Activated CD8-positive, alpha-beta memory T cell treated with anti-CD3 and anti-CD28 coated beads for 36 hours (primary cell): ENCODE results near the gene MAG. TPM values are rescaled to one million over a fixed set of nuclear protein-coding genes. Genes with fewer than 3 reads are reported as not detected.
"Not testable (repeated sequence)": the region's sequence is repeated elsewhere in the genome, so short reads cannot be mapped to it uniquely, and the experiment has no call there.

Source experiments
- CTCF ChIA-PET: fragments of 350-600 bp; sonication (Branson Sonifier 250); formaldehyde crosslinking; loops from one replicate; lab custom pipeline; 2021; ENCODE audit warnings: antibody characterized with exemption; lab: Charles Lee
- POLR2A ChIA-PET: fragments of 350-600 bp; sonication (Branson Sonifier 250); formaldehyde crosslinking; loops from one replicate; lab custom pipeline; 2021; ENCODE audit warnings: antibody characterized with exemption; lab: Charles Lee
- total RNA-seq, 2 experiments: library from RNA; stranded (reverse); gene quantifications; one replicate each; pipeline ENCODE4 v1.2.3, GENCODE V29; 2021

The MAG gene
- total RNA-seq, 2 experiments from 2014 or later: not detected

- ChIA-PET POLR2A (no interaction called here), CTCF (interaction anchor here (1.6 kb wide), 1 partner anchor 119 kb away, joined by 4 read pairs; no protein-coding TSS in a partner anchor)
These were observed 57.9 kb downstream of the MAG start for GRCh38 chr19:35349614-35350521.

GRCh38 chr19:35350591-35350990 is 58.6 kb downstream of the MAG start:
- POLR2A ChIA-PET: no interaction called here
- CTCF ChIA-PET: interaction anchor here (0.9 to 1.6 kb wide), 2 partner anchors 117 to 119 kb away, joined by 3 to 4 read pairs; no protein-coding TSS in a partner anchor

GRCh38 chr19:35351411-35352176 is 59.6 kb downstream of the MAG start:
- ChIA-PET CTCF (interaction anchor here (0.5 to 3.3 kb wide), 5 partner anchors 116 to 230 kb away, joined by 3 to 21 read pairs (median 4); no protein-coding TSS in a partner anchor), POLR2A (no interaction called here)

DNA sequence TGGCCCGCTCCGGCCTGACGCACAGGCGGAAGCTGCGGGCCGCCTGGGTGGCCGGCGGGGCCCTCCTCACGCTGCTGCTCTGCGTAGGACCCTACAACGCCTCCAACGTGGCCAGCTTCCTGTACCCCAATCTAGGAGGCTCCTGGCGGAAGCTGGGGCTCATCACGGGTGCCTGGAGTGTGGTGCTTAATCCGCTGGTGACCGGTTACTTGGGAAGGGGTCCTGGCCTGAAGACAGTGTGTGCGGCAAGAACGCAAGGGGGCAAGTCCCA is 60.2 kb downstream of the MAG start:
- ChIA-PET POLR2A (no interaction called here), CTCF (interaction anchor here (0.5 to 3.3 kb wide), 7 partner anchors 10 to 230 kb away, joined by 3 to 21 read pairs (median 6); no protein-coding TSS in a partner anchor)

- ChIA-PET CTCF (interaction anchor here (0.6 to 3.3 kb wide), 17 partner anchors 9 to 652 kb away, joined by 3 to 21 read pairs (median 4); no protein-coding TSS in a partner anchor), POLR2A (no interaction called here)
These were observed 60.7 kb downstream of the MAG start for GRCh38 chr19:35352448-35353304.

- CTCF ChIA-PET: interaction anchor here (0.6 to 3.3 kb wide), 17 partner anchors 8 to 651 kb away, joined by 3 to 21 read pairs (median 4); no protein-coding TSS in a partner anchor
- POLR2A ChIA-PET: no interaction called here
These were observed 61.7 kb downstream of the MAG start for GRCh38 chr19:35353635-35354034.

- POLR2A ChIA-PET: no interaction called here
- CTCF ChIA-PET: interaction anchor here (0.7 to 2.3 kb wide), 3 partner anchors 114 to 141 kb away, joined by 3 to 8 read pairs (median 4); no protein-coding TSS in a partner anchor
These were observed 62.9 kb downstream of the MAG start for GRCh38 chr19:35354898-35355297.

DNA sequence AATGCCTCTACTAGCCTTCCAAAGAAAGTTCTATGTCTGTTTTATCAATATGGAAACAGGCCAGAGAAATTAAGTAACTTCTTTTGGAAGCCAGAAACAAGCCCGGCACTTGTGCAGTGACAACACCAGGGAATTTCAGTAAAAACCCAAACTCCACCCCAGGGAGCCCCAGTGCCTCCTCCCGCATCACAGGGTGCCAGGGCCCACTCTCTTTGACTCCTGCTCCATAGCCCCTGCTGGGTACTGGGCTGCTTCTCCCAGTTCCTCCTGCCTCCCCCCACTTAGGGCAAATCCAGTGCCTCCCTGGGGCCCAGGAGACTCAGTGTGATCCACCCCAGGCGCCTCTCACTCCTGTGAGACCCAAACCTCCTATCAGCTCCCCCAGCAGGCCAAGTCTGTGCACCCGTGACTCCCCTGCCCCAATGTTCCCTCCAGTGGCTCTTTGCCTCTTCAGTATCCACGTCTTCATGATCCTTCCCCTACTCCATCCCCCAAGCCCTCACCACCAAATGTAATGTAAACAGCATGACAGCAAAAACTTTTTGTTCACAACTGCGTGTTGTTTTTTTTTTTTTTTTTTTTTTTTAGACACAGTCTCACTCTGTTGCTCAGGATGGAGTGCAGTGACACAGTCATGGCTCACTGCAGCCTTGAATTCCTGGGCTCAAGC is 64.0 kb downstream of the MAG start:
- ChIA-PET POLR2A (no interaction called here), CTCF (interaction anchor here (0.6 to 2.3 kb wide), 2 partner anchors 140 to 248 kb away, joined by 3 to 8 read pairs; no protein-coding TSS in a partner anchor)

DNA sequence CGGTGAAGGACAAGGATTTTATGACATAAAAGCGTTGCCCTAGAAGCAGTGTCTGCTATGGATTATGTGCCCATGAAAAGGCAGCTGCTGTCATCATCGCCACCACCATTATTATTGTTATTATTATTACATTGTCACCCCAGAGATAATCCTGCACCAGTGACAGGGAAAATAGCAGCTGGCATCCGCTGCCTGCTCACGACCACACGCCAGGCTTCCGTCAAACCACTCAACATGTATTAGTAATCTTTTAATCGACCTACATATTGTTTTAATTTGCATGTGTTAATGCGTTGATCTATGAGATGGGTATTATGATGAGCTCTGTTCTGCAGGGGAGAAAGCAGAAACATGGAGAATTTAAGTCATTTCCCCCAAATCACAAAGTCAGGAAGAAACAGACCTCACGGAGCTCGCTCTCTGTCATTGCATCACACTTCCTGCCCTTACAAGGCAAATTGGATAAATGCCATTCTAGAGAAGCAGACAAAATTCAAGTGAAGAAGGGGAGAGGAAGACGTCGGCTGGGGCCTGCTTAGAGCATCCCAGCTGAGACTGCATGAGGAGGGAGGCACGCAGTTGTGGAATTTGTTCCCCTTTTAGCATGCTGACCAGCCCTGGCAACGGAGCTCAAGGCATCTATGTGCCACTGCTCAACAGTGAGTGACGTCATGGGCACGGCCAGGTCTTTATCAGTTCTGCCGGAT is 66.1 kb downstream of the MAG start, which contains the start of gene FFAR3:
Gene FFAR3 (plus strand): TSS at position 594 of the 707 bp plus-strand sequence. CDS start 431 bp downstream, outside the sequence.
- CTCF ChIA-PET: no interaction called here
- POLR2A ChIA-PET: no interaction called here

DNA sequence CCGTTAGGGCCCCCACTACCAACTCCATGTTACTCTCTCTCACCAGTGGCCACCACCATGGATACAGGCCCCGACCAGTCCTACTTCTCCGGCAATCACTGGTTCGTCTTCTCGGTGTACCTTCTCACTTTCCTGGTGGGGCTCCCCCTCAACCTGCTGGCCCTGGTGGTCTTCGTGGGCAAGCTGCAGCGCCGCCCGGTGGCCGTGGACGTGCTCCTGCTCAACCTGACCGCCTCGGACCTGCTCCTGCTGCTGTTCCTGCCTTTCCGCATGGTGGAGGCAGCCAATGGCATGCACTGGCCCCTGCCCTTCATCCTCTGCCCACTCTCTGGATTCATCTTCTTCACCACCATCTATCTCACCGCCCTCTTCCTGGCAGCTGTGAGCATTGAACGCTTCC is 66.9 kb downstream of the MAG start:
- POLR2A ChIA-PET, CTCF ChIA-PET: not testable (repeated sequence)

DNA sequence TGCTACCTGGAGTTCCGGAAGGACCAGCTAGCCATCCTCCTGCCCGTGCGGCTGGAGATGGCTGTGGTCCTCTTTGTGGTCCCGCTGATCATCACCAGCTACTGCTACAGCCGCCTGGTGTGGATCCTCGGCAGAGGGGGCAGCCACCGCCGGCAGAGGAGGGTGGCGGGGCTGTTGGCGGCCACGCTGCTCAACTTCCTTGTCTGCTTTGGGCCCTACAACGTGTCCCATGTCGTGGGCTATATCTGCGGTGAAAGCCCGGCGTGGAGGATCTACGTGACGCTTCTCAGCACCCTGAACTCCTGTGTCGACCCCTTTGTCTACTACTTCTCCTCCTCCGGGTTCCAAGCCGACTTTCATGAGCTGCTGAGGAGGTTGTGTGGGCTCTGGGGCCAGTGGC is 67.4 kb downstream of the MAG start:
- CTCF ChIA-PET, POLR2A ChIA-PET: not testable (repeated sequence)

DNA sequence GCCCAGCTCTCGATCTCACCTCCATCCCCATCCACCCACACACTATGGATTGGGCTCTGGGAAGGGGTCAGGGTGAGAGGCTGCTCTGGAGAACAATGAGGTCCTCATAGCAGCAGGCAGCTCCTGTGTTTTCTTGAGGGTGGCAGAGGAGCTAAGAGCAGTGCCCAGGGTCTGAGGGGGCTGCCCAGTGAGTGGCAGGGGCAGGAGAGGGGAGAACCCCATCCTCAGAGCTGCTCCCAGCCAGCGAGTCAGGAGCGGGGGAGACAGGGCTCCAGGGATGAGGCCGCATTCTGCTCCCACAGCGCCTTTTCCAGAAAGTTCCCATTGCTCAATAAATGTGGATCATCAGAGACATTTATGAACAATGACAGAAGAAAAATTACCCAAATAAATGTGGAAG is 68.1 kb downstream of the MAG start:
- CTCF ChIA-PET, POLR2A ChIA-PET: not testable (repeated sequence)

DNA sequence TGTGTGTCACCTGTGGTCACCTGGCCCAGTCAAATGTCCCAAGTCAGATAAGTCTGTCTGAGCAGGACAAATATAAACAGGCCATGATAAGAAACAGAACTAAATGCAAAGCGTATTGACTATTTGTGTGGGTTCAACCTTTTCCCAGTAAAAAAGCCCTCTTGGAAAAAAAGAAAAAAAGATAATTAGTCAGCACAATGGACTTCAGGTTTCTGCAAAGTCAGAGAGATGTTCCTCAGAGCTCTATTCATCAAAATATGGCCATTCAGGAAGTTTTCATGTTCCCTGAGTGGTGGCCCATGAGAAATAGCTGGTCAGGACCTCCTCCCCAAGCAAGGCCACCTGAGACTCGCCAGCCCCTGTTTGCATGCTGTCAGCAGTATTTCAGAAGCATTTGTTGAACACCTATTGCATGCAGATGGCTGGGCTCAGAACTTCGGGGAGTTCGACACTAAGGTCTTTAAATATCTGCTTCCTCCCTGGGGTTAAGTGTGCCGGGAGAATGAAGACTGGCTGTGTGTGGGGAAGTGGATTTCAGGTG is 69.0 kb downstream of the MAG start:
- POLR2A ChIA-PET: no interaction called here
- CTCF ChIA-PET: no interaction called here

DNA sequence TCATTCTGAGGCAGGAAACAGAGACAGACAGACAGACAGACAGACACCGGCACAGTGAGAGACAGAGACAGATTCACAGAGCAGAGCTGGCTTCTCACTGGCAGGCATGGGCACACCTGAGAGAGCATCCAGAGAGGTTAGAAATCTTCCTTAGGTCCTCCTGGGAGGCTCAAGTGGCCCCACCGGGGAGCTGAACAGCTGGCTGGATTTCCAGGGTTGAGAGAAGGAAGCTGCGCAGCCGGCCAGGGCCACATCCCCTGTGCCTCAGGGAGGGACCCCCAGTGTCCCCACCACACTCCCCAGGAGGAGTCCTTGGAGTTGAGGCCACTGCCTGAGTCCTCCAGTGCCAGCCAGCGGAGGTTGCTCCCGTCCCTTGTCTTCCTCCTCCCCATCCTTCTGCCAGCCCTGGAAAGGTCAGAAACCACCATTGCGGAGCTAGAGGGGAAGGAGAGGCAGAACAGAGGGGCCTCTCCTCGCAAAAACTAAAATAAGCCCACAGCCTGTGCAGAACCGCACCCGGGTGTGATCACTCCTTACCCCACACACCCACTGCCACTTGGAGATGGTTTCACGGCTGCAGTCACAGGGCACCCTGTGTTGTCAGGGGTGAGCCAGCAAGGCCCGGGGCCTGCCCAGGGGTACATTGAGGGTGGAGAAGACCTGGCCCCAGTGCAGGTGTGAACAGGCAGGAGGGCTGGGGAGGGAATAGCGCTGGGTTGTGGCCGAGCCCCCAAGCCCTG is 70.5 kb downstream of the MAG start:
- ChIA-PET CTCF (interaction anchor here (1.2 kb wide), 1 partner anchor 9 kb away, joined by 3 read pairs; no protein-coding TSS in a partner anchor), POLR2A (no interaction called here)

DNA sequence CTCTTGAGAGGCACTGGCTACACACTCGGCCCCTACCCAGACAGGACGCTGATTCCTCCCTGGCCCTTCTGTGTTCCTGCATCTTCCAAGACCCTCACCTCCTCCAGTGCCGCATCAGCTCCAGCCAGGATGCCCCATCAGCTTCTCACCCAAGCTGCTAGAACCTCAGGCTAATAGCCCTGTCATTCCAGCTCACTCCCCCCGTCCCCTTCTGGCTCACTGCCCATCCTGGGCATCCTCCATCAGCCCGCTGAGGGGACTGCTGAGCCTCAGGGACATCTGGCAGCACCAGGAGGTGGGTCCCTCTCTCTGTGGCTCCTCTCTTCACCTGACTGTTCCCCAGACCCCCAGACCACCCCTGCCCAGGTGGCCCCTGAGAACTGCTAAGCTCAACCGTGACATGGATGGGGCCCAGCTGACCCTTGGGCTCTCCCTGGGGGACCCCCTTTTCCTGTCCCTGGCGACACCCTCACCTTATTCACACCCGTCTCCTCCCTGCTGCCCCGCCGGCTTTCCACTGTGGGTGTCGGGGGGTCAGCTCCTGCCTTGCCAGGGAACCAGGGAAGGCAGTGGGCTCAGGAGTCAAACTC is 71.1 kb downstream of the MAG start:
- CTCF ChIA-PET: no interaction called here
- POLR2A ChIA-PET: no interaction called here
